GM23338 (cell line): ENCODE data around the gene RABL3. TPM values are rescaled to one million over a fixed set of nuclear protein-coding genes. Genes with fewer than 3 reads are reported as not detected.

Experiments
- ATAC-seq: fragments of 200-7000 bp; cut with Tn5 transposase; 3 replicates; pipeline ENCODE4 v1.9.1; 2020
- DNase-seq: peaks from one replicate; pipeline ENCODE4 v3.0.0-alpha.2; 2015; ENCODE audit warnings: low spot score
- H2AFZ ChIP-seq: fragments of 200-600 bp; sonication (generic); 2 replicates; pipeline ENCODE4 v1.8.0; 2016; ENCODE audit warnings: antibody characterized with exemption, mild to moderate bottlenecking, moderate library complexity
- H3F3A ChIP-seq: fragments of 200-600 bp; sonication (generic); replicated peaks from 2 replicates; pipeline ENCODE4 v1.8.0; 2017; ENCODE audit warnings: antibody characterized with exemption, mixed run types, low read depth
- H3K27ac ChIP-seq: fragments of 200-600 bp; sonication (generic); 2 replicates; pipeline ENCODE4 v1.6.1; 2016; ENCODE audit warnings: low read depth
- H3K27me3 ChIP-seq: fragments of 200-600 bp; sonication (generic); 2 replicates; pipeline ENCODE4 v1.8.0; 2016; ENCODE audit warnings: mild to moderate bottlenecking, mixed run types, moderate library complexity; ENCODE audit not compliant: insufficient read depth
- H3K36me3 ChIP-seq: fragments of 200-600 bp; sonication (generic); 2 replicates; pipeline ENCODE4 v1.8.0; 2016; ENCODE audit warnings: mild to moderate bottlenecking; ENCODE audit not compliant: insufficient read depth
- H3K4me1 ChIP-seq: fragments of 200-600 bp; sonication (generic); 2 replicates; pipeline ENCODE4 v1.8.0; 2016; ENCODE audit warnings: mild to moderate bottlenecking, moderate library complexity; ENCODE audit not compliant: insufficient read depth
- H3K4me2 ChIP-seq: fragments of 200-600 bp; sonication (generic); 2 replicates; pipeline ENCODE4 v1.7.1; 2017; ENCODE audit warnings: mixed run types
- H3K4me3 ChIP-seq: fragments of 200-600 bp; sonication (generic); 2 replicates; pipeline ENCODE4 v1.6.1; 2016; ENCODE audit warnings: mixed run types
- H3K79me2 ChIP-seq: fragments of 200-600 bp; sonication (generic); replicated peaks from 2 replicates; pipeline ENCODE4 v1.8.0; 2017; ENCODE audit warnings: mild to moderate bottlenecking; ENCODE audit not compliant: insufficient read depth
- H3K9me2 ChIP-seq: fragments of 200-600 bp; sonication (generic); 2 replicates; pipeline ENCODE4 v1.8.0; 2017; ENCODE audit not compliant: insufficient read depth
- H4K20me1 ChIP-seq: fragments of 200-600 bp; sonication (generic); replicated peaks from 2 replicates; pipeline ENCODE4 v1.8.0; 2017; ENCODE audit warnings: mild to moderate bottlenecking; ENCODE audit not compliant: insufficient read depth
- H3K27ac Mint-ChIP-seq: 2 replicates; pipeline ENCODE4 v1.8.0; 2020; ENCODE audit warnings: inconsistent platforms, mild to moderate bottlenecking, moderate library complexity, mixed read lengths
- H3K27me3 Mint-ChIP-seq: 3 replicates; pipeline ENCODE4 v1.8.0; 2022; ENCODE audit warnings: low read depth, mild to moderate bottlenecking, moderate library complexity, mixed read lengths, inconsistent platforms; ENCODE audit not compliant: insufficient read depth, poor library complexity
- H3K36me3 Mint-ChIP-seq: 3 replicates; pipeline ENCODE4 v1.8.0; 2021; ENCODE audit warnings: low read depth, mild to moderate bottlenecking, inconsistent platforms, moderate library complexity, mixed read lengths
- H3K4me1 Mint-ChIP-seq: 3 replicates; pipeline ENCODE4 v1.8.0; 2020; ENCODE audit warnings: mild to moderate bottlenecking, inconsistent platforms, mixed read lengths
- H3K4me3 Mint-ChIP-seq: 3 replicates; pipeline ENCODE4 v1.8.0; 2021; ENCODE audit warnings: moderate library complexity, mild to moderate bottlenecking, inconsistent platforms, mixed read lengths
- H3K9me3 Mint-ChIP-seq: 3 replicates; pipeline ENCODE4 v1.8.0; 2020; ENCODE audit warnings: moderate library complexity, mild to moderate bottlenecking, inconsistent platforms, mixed read lengths
- ETS1 ChIP-seq: IDR thresholded peaks from 2 replicates; pipeline ENCODE4 v1.6.1; 2016; ENCODE audit warnings: antibody characterized with exemption
- EZH2phosphoT487 ChIP-seq: fragments of 200-600 bp; sonication (generic); IDR thresholded peaks from one replicate; pipeline ENCODE4 v1.8.1; 2018; ENCODE audit warnings: antibody characterized with exemption; ENCODE audit not compliant: unreplicated experiment
- POLR2AphosphoS5 ChIP-seq: IDR thresholded peaks from 2 replicates; pipeline ENCODE4 v1.6.1; 2016; ENCODE audit warnings: antibody characterized with exemption, low read depth
- REST ChIP-seq: IDR thresholded peaks from one replicate; pipeline ENCODE4 v1.6.1; 2018; ENCODE audit warnings: antibody characterized with exemption; ENCODE audit not compliant: unreplicated experiment
- STAT1 ChIP-seq: IDR thresholded peaks from one replicate; pipeline ENCODE4 v1.6.1; 2016; ENCODE audit warnings: antibody characterized with exemption; ENCODE audit not compliant: unreplicated experiment
- ZNF462 ChIP-seq: fragments of 250-450 bp; sonication (Bioruptor Pico); IDR thresholded peaks from 2 replicates; pipeline ENCODE4 v1.5.0; 2020; ENCODE audit warnings: mild to moderate bottlenecking, moderate library complexity
- polyA plus RNA-seq: library from polyadenylated mRNA; unstranded; fragments of >200 nt; fragmentation: Nextera tagmentation; extraction: Ambion mirVana; gene quantifications from 2 replicates; pipeline ENCODE4 v1.2.1, GENCODE V29; 2016
- total RNA-seq: library from RNA; depleted of rRNA; stranded (reverse); fragments of >200 nt; shearing (Covaris generic); gene quantifications from 2 replicates; pipeline ENCODE4 v1.2.3, GENCODE V29; 2014

Gene RABL3
- total and polyA plus RNA-seq, 2 experiments from 2014 or later = 7.8 to 9.8 TPM

GRCh38 chr3:120641696-120642246 is 100.5 kb downstream of the RABL3 start:
- no peak for ATAC-seq
- no peak overlapping the region for H3K4me2 ChIP-seq
- no peak overlapping the region for H2AFZ ChIP-seq
- no peaks in the 10 kb centered on the region for H3F3A ChIP-seq
- H3K4me1 Mint-ChIP-seq = peaks cover 15% of the 10 kb centered on the region
- H3K27me3 ChIP-seq = no peaks in the 10 kb centered on the region
- H3K4me3 ChIP-seq = no peak overlapping the region
- TF ChIP-seq POLR2AphosphoS5 (no peak), STAT1 (no peak), REST (no peak), ZNF462 (CRISPR knock-in tag) (no peak), ETS1 (no peak), EZH2phosphoT487 (no peak)
- H3K36me3 ChIP-seq = no peaks in the 10 kb centered on the region
- no peak overlapping the region for H3K4me3 Mint-ChIP-seq
- H3K36me3 Mint-ChIP-seq = peaks cover 7% of the 10 kb centered on the region; the same call in 2 of the 3 replicates
- H3K9me2 ChIP-seq = peaks cover 26% of the 10 kb centered on the region
- no peaks in the 10 kb centered on the region for H4K20me1 ChIP-seq
- H3K27ac Mint-ChIP-seq = no peak overlapping the region
- peaks cover 3% of the 10 kb centered on the region for H3K27me3 Mint-ChIP-seq
- H3K4me1 ChIP-seq = no peaks in the 10 kb centered on the region
- H3K27ac ChIP-seq = no peak overlapping the region
- DNase-seq = no peak
- peaks cover 8% of the 10 kb centered on the region; the same call in 1 of the 3 replicates for H3K9me3 Mint-ChIP-seq
- no peaks in the 10 kb centered on the region for H3K79me2 ChIP-seq
